ENCODE results near the gene ERRFI1.
A peak's percentile ranks its signal among the peaks of the same experiment; 100 is the strongest.
"Not testable (repeated sequence)": the region's sequence is repeated elsewhere in the genome, so short reads cannot be mapped to it uniquely, and the experiment has no call there.

The ERRFI1 gene, protein sequence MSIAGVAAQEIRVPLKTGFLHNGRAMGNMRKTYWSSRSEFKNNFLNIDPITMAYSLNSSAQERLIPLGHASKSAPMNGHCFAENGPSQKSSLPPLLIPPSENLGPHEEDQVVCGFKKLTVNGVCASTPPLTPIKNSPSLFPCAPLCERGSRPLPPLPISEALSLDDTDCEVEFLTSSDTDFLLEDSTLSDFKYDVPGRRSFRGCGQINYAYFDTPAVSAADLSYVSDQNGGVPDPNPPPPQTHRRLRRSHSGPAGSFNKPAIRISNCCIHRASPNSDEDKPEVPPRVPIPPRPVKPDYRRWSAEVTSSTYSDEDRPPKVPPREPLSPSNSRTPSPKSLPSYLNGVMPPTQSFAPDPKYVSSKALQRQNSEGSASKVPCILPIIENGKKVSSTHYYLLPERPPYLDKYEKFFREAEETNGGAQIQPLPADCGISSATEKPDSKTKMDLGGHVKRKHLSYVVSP

DNA sequence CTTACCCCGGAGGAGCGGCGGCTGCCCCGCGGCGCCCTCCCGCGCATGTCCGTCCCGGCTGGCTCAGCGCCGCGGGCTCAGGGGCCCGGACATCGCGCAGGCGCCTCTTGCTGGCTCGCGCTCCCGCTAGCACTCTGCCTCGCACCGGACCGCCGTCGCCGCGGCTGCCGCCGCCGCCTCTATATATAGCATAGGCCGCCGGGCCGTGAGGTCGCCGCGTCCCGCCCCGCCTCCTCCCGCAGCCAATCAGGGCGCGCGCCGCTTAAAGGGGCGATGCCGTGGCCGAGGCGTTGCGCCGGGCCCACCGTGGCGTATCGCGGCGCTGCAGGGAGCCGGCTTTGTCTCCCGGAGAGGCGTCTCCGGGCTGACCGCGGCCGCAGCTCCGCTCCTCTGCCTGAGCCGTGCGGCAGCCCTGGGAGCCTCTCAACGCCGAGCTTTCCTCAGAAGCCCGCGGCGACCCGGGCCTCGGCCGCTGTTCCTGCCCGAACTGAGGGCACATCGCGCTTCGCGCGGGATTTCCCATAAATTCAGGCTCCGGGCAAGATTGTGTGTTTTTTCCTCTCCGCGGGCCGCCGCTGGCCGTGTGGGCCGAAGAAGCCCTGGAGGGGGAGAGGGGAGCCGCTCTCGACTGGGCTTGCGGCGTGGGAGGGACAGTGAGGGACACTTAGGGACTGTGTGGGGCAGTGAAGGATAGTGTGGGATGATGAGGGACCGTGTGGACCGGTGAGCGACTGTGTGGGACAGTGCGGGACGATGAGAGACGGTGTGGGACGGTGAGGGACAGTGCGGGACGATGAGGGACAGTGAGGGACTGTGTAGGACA lies at the start of gene ERRFI1:
ERRFI1 (minus strand) TSS at position 157 of the 823 bp plus-strand sequence. CDS start 10,690 bp downstream, outside the sequence.
- DNase-seq, result peak; percentile 71

GRCh38 chr1:8075511-8076051 lies 49.5 kb upstream of the ERRFI1 start:
- no peak for DNase-seq

DNA sequence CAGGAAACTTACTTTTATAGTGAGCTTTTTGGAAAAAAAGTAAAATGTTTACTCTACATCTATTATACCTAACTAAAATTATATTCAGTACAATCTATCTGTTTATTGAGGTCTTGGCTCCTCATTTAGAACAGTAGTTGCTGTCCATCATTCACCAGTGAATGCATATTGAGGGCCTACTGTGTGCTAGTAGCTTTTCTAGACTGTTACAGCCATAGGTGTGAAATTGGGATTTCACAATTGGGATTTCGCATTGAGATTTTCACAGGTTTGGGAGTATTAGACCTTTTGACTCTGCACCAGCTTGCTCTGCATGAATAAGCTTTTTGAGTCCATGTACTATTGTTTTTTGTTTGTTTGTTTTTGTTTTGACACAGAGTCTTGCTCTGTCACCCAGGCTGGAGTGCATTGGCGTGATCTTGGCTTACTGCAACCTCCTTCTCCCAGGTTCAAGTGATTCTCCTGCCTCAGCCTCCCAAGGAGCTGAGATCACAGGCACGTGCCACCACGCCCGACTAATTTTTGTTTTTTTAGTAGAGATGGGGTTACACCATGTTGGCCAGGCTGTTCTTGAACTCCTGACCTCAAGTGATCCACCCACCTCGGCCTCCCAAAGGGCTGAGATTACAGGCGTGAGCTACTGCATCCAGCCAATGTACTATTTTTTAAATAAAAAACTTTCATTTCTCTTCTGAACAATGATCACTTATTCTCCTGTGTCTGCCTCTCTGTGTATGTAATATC lies 47.2 kb upstream of the ERRFI1 start:
- no peak for DNase-seq

DNA sequence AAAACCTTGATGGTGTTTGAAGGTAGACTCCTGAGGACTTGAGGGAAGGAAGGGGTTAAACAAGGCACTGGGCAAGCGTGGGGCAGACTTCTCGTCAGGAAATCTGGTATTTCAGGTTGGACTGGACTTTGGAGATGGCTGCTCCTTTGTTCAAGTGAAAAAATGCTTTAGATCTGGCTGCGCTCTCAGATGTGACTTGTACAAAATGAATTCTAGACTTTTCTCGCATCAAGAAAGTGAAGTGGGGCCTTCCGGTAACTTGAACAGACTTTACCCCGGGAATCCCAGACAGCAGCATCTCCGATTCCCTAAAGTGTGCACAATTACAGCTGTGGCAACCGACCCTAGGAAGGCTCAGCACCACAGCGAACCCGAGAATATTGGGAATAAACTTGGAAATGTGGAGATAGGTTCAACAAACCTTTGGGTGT lies 44.3 kb upstream of the ERRFI1 start:
- no peak for DNase-seq

- not testable (repeated sequence) for DNase-seq
Observed at GRCh38 chr1:8069614-8070320, 43.7 kb upstream of the ERRFI1 start.

GRCh38 chr1:8065369-8065768 lies 39.3 kb upstream of the ERRFI1 start:
- no peak for DNase-seq

DNA sequence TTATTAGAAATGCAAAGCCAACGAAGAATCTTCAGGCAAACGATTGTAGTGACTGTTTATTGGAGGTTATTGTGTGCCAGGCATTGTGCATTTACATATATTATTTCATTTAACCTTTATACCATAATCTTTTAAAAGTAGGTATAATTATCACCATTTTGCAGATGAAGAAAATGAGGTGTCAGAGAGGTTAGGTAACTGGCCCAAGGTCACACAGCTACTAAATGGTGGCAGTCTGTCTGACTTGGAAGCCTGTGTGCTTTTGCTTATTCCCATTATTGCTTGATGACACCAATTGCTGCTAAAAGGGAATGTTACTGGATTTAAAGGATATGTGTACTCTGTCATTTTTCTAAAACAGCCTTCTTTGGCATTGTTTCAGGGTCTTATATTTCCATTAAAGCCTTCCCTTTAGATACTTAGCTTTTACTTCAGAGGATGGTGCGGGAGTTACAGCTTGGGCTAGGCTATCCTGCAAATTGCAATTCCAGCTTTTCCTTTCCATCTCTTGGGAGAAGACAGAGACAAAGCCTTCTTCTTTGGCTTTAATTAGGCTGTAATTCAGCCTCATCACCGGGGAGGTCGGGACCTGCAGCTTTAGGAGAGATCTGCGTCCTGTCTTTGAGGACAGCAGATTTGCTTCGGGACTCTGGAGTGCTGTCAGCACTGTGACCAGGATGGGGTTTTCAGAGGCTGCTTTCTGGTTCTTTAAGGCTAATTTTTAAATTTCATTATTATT lies 37.4 kb upstream of the ERRFI1 start:
- DNase-seq, result no peak

- DNase-seq, result no peak
Observed at GRCh38 chr1:8062861-8063260, 36.8 kb upstream of the ERRFI1 start.

DNA sequence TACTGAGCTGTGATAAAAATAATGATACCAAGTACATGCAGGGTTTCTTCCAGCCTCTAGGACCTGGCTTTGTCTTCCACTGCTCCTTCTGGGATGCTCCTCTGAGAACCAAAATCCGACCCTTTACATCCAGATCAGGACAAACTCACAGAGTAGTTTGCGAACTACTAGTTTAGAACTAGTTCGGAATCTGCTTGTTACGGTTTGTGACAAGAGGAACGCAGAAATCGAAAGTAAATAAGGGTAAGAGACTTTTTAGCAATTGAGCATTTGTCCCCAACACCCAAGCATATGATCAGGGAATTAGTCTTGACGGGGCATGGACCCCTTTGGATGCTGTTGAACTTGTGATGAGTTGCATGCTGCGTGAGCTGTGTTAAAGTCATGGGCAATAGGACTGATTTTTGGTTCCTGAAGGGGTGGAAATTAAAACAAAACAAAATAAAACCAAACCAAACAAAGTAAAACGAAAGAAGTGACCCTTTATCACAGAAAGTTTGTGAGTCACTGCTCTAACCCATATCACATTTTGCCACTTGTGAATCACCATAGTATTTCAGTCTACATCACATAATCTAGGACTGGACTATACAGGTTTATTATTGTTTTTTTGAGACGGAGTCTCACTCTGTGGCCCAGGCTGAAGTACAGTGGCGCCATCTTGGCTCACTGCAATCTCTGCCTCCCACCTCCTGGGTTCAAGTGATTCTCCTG lies 35.7 kb upstream of the ERRFI1 start:
- no peak for DNase-seq

- no peak for DNase-seq
Observed at GRCh38 chr1:8061210-8061609, 35.1 kb upstream of the ERRFI1 start.

- DNase-seq, result no peak
Observed at GRCh38 chr1:8059161-8059622, 33.1 kb upstream of the ERRFI1 start.

DNA sequence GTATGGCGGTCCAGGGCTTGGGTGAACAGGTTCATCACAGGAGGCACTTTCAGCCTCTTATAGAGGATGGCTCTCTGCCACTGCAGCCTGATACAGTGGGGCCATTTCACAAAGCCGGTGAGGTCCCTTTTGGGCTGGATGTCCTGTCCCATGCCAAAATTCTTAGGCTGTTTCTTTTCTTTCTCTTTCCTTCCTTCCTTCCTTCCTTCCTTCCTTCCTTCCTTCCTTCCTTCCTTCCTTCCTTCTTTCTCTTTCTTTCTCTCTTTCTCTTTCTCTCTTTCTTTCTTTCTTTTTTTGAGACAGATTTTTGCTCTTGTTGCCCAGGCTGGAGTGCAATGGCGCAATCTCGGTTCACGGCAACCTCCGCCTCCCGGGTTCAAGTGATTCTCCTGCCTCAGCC lies 31.7 kb upstream of the ERRFI1 start:
- not testable (repeated sequence) for DNase-seq

- no peak for DNase-seq
Observed at GRCh38 chr1:8055973-8056372, 29.9 kb upstream of the ERRFI1 start.

- no peak for DNase-seq
Observed at GRCh38 chr1:8053878-8054567, 27.9 kb upstream of the ERRFI1 start.

DNA sequence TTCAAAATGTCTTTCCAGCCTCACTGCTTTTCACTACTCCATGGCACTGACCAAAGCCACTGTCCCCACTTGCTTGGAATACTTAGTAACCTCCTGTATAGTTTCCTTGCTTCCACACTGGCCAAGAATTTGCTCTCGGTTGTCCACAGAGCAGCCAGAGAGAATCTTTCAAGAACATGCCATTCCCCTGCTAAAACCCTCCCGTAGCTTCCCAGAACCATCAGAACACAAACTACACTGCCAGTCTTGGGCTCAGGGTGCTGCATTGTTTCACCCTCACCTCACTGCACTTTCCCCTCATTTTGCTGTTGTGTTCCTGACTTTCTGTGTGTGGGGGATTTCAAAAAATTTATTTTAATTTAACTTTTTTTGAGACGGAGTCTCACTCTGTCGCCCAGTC lies 25.5 kb upstream of the ERRFI1 start:
- no peak for DNase-seq

DNA sequence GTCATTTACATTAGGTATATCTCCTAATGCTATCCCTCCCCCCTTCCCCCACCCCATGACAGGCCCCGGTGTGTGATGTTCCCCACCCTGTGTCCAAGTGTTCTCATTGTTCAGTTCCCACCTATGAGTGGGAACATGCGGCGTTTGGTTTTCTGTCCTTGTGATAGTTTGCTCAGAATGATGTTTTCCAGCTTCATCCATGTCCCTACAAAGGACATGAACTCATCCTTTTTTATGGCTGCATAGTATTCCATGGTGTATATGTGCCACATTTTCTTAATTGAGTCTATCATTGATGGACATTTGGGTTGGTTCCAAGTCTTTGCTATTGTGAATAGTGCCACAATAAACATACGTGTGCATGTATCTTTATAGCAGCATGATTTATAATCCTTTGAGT lies 23.1 kb upstream of the ERRFI1 start:
- DNase-seq, result not testable (repeated sequence)

DNA sequence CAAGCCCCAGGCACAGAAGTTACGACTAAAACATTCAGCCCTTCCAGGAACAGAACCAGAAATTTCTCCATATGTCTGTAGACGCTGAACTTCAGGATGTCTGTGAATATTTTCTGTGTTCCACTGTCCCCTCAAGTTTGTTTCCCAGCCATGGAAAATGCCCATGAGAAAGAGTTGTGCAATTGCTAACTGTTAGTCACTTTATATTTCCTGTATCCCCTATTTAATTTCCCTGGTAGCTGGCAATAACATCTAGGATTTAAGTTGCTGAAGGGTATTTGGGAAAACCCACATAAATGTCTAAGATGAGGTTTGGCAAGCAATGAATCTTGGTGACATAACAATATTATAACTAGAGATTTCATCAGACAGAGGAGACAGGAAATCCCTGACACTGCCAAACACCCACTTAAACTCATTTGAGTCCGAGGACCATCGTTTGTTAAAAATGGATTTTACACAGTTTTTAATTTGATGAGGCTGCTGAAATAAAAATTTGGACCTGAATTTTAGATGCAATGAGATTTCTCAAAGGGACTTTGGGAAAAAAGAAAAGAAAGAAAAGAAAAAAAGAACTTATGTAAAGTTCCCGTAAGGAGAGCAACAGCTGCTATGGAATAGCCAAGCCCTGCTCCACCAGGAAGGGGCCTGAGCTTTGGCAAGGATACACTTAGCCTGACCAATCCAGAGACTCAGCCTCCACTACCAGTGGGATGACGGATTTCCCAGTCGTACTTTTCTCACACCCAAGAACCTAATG lies 21.8 kb upstream of the ERRFI1 start:
- DNase-seq, result no peak

- no peak for DNase-seq
Observed at GRCh38 chr1:8047112-8047511, 21.0 kb upstream of the ERRFI1 start.

DNA sequence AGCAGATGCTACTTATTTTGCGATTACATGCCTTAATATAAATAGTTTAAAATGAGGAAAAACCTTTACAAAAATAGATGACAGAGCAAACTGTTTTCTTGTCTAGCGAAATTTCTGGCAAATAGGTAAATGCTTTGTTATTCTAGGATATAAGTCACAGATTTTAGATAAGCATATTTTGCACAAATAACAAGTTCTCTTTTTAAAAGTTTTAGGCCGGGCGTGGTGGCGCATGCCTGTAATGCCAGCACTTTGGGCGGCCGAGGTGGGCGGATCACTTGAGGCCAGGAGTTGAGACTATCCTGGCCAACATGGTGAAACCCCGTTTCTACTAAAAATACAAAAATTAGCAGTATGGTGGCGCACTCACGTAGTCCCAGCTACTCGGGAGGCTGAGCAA lies 20.3 kb upstream of the ERRFI1 start:
- no peak for DNase-seq

Data from GDM1 (cell line).